GM12878 (cell line): ENCODE results near the gene DMD. TPM values are rescaled to one million over a fixed set of nuclear protein-coding genes. Genes with fewer than 3 reads are reported as not detected.

ENCODE experiments used
- ATAC-seq: fragments of 200-7000 bp; cut with Tn5 transposase; 3 replicates; pipeline ENCODE4 v1.9.1; 2020; ENCODE audit warnings: mild to moderate bottlenecking, moderate library complexity
- BruUV-seq: library from RNA; stranded (reverse); fragments of 400-500 nt; replicated peaks from 2 replicates; lab custom pipeline; 2021; lab: Mats Ljungman, UMichigan
- CTCF ChIA-PET: fragments of 300-600 bp; sonication (Branson Sonifier 250); formaldehyde crosslinking; extraction: SDS; loops from one replicate; lab custom pipeline; 2021; ENCODE audit warnings: inconsistent platforms; lab: Yijun Ruan, JAX
- POLR2A ChIA-PET: fragments of 350-600 bp; formaldehyde crosslinking; extraction: SDS; loops from one replicate; lab custom pipeline; 2021; ENCODE audit warnings: inconsistent platforms; lab: Charles Lee
- RAD21 ChIA-PET: fragments of 300-600 bp; sonication (Branson Sonifier 250); formaldehyde crosslinking; loops from one replicate; lab custom pipeline; 2023; ENCODE audit warnings: antibody characterized with exemption; ENCODE audit not compliant: unreplicated experiment; lab: Charles Lee
- SMC1A ChIA-PET: fragments of 300-600 bp; sonication (Branson Sonifier 250); formaldehyde crosslinking; loops from one replicate; lab custom pipeline; 2023; ENCODE audit not compliant: unreplicated experiment, uncharacterized antibody; lab: Charles Lee
- DNase-seq: peaks from one replicate; pipeline ENCODE4 v3.0.0-alpha.2; 2011; ENCODE audit warnings: low read depth, low spot score
- FAIRE-seq: peaks from 3 replicates; lab custom pipeline; 2011; peaks lifted over from hg19 to GRCh38; lab: Jason Lieb, UNC
- H2AFZ ChIP-seq: 2 replicates; pipeline ENCODE4 v1.6.0; 2011; ENCODE audit warnings: low read depth, low read length, control low read depth; ENCODE audit not compliant: control insufficient read depth
- H3K27ac ChIP-seq: 2 replicates; pipeline ENCODE4 v1.5.1; 2011; ENCODE audit warnings: control low read depth; ENCODE audit not compliant: control insufficient read depth, insufficient read depth
- H3K27me3 ChIP-seq, 2 experiments: replicated peaks in 1 of 2; 2 replicates each; pipeline versions ENCODE4 v1.6.0 to v1.6.1; 2011; ENCODE audit warnings: low read length in 1 of 2; ENCODE audit not compliant: control insufficient read depth in 2 of 2, insufficient read depth in 2 of 2
- H3K36me3 ChIP-seq, 2 experiments: 2 replicates each; pipeline ENCODE4 v1.5.1; 2011; ENCODE audit warnings: low read length in 1 of 2; ENCODE audit not compliant: control insufficient read depth in 2 of 2, insufficient read depth in 2 of 2
- H3K4me1 ChIP-seq: 2 replicates; pipeline ENCODE4 v1.6.1; 2011; ENCODE audit warnings: mild to moderate bottlenecking, low read length, moderate library complexity, mixed read lengths; ENCODE audit not compliant: control insufficient read depth, insufficient read depth
- H3K4me2 ChIP-seq: 2 replicates; pipeline ENCODE4 v1.6.0; 2011; ENCODE audit warnings: control low read depth; ENCODE audit not compliant: control insufficient read depth, insufficient read depth
- H3K4me3 ChIP-seq: fragments of 200-600 bp; sonication (generic); 2 replicates; pipeline ENCODE4 v1.5.1; 2016
- H3K79me2 ChIP-seq: 2 replicates; pipeline ENCODE4 v1.6.0; 2011; ENCODE audit warnings: low read length; ENCODE audit not compliant: control insufficient read depth, insufficient read depth
- H3K9ac ChIP-seq: 2 replicates; pipeline ENCODE4 v1.8.0; 2011; ENCODE audit warnings: low read length, control low read depth, mixed read lengths; ENCODE audit not compliant: control insufficient read depth, insufficient read depth
- H3K9me3 ChIP-seq: replicated peaks from 3 replicates; pipeline ENCODE4 v1.5.1; 2011; ENCODE audit warnings: mild to moderate bottlenecking, low read length; ENCODE audit not compliant: control insufficient read depth, insufficient read depth
- H4K20me1 ChIP-seq: 2 replicates; pipeline ENCODE4 v1.6.0; 2011; ENCODE audit not compliant: control insufficient read depth, insufficient read depth
- BACH1 ChIP-seq: fragments of 450-650 bp; IDR thresholded peaks from 2 replicates; pipeline ENCODE4 v1.6.1; 2017; ENCODE audit warnings: mild to moderate bottlenecking, borderline replicate concordance
- CEBPZ ChIP-seq: fragments of 150-350 bp; IDR thresholded peaks from 2 replicates; pipeline ENCODE4 v1.6.1; 2016; ENCODE audit warnings: low read depth, low read length
- EP300 ChIP-seq, 2 experiments: fragments of 150-350 bp in 1 of 2; IDR thresholded peaks; 2 replicates each; pipeline ENCODE4 v1.6.1; 2011 to 2012; ENCODE audit warnings: low read depth in 2 of 2, low read length in 2 of 2, borderline replicate concordance in 1 of 2, improper control_type of control experiment in 1 of 2, inconsistent platforms in 1 of 2; ENCODE audit not compliant: control insufficient read depth in 1 of 2
- HCFC1 ChIP-seq: fragments of 150-350 bp; IDR thresholded peaks from 2 replicates; pipeline ENCODE4 v1.6.1; 2014; ENCODE audit warnings: low read length
- POU2F2 ChIP-seq: IDR thresholded peaks from 3 replicates; pipeline ENCODE4 v1.6.1; 2011; ENCODE audit warnings: low read depth, mild to moderate bottlenecking, low read length, borderline replicate concordance
- SMC3 ChIP-seq: IDR thresholded peaks from 2 replicates; pipeline ENCODE4 v1.6.1; 2011; ENCODE audit warnings: low read length, improper control_type of control experiment, borderline replicate concordance
- SP1 ChIP-seq: IDR thresholded peaks from one replicate; pipeline ENCODE4 v1.6.1; 2011; ENCODE audit warnings: low read depth, low read length
- ZNF217 ChIP-seq: fragments of 450-650 bp; IDR thresholded peaks from 2 replicates; pipeline ENCODE4 v1.6.1; 2017; ENCODE audit warnings: antibody characterized with exemption, mild to moderate bottlenecking
- ZNF274 ChIP-seq: IDR thresholded peaks from one replicate; pipeline ENCODE4 v1.8.0; 2011; ENCODE audit not compliant: insufficient read length, insufficient read depth
- WGBS: methylation state at CpG from one replicate; pipeline ENCODE4 v1.1.6; 2016; ENCODE audit warnings: low lambda C conversion rate; ENCODE audit not compliant: insufficient replicate concordance, insufficient coverage; ENCODE audit errors: missing lambda C conversion rate; 5-methylcytosine and 5-hydroxymethylcytosine counted together
- in situ Hi-C: fragments of 300-500 bp; cut with MboI; formaldehyde crosslinking; loops from 9 replicates; pipeline ENCODE4 v1.14.3; 2018; ENCODE audit warnings: mixed read lengths
- intact Hi-C: fragments of 100-400 bp; cut with micrococcal nuclease; formaldehyde crosslinking; loops from one replicate; pipeline ENCODE4 v1.14.2; 2022; ENCODE audit not compliant: unreplicated experiment
- polyA plus RNA-seq, 11 experiments: library from polyadenylated mRNA; depleted of rRNA in 4 of 11; unstranded in 6 of 11; stranded (reverse) in 5 of 11; fragments of >200 nt; fragmentation: Nextera tagmentation in 4 of 11; fragmentation: Illumina TruSeq in 1 of 11; extraction: Ambion mirVana in 4 of 11; extraction: Trizol in 1 of 11; gene quantifications; 1 replicate in 1 of 11; 2 replicates in 10 of 11; pipeline versions ENCODE4 v1.2.1 to v1.2.3, GENCODE V29; 2011 to 2016; ENCODE audit warnings: inconsistent platforms in 2 of 11, missing spikeins in 2 of 11, low read depth in 1 of 11
- total RNA-seq, 4 experiments: library from RNA; depleted of rRNA in 3 of 4; stranded (reverse); fragments of >200 nt in 3 of 4; fragmentation: Illumina TruSeq in 1 of 4; extraction: Trizol in 1 of 4; gene quantifications; 2 replicates each; pipeline versions ENCODE4 v1.2.1 to v1.2.3, GENCODE V29; 2013 to 2021

DMD gene
- total and polyA plus RNA-seq, 10 of the 15 experiments (the other 5 are each of a cell fraction or from before 2014, with no cell fraction given) = 1.4 to 24.3 (median 4.3) TPM

- TF ChIP-seq SP1 (no peak), HCFC1 (no peak), EP300 (IDR thresholded peaks at IDR 0.05; ENCODE audit: borderline replicate concordance in 1 of 2, control insufficient read depth in 1 of 2, low read depth in 2 of 2, low read length in 2 of 2) (no peak)
Measured at GRCh38 chrX:31337332-31337731, 1874.0 kb downstream of the DMD start (continued).

DNA sequence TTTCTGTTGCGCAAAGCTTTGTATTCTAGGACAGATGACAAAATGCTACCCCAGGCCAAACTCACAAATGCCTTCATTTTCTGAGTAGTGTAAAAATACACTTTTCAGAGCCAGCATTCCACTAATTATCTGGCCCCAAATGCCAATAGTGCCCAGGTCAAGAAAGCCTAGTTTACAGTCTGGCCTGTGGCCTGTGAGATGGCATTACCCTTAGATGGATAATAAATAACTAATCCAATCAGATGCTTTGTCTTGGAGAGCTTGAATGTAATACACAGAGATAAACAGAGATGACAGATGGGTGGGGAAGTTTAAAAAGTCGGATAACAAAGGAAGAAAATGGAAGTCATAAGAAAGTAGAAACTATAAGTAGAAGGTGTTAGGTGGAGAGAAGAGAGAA lies 1874.9 kb downstream of the DMD start:
- Histone ChIP-seq H2AFZ (no peak overlapping the region), H3K9ac (no peak overlapping the region), H3K4me3 (no peak overlapping the region), H3K79me2 (no peaks in the 10 kb centered on the region), H3K27me3 (no peaks in the 10 kb centered on the region; a peak in 1 of 4 replicates), H3K4me2 (no peak overlapping the region), H3K4me1 (no peaks in the 10 kb centered on the region), H3K9me3 (no peaks in the 10 kb centered on the region), H4K20me1 (no peaks in the 10 kb centered on the region), H3K36me3 (no peaks in the 10 kb centered on the region), H3K27ac (no peak overlapping the region)
- ChIA-PET CTCF (no interaction called here), POLR2A (no interaction called here), SMC1A (no interaction called here), RAD21 (no interaction called here)
- BruUV-seq = no TSS peak
- in situ Hi-C loops = no loop called here
- DNase-seq = no peak
- TF ChIP-seq ZNF217 (no peak), ZNF274 (no peak), SMC3 (no peak), POU2F2 (no peak), CEBPZ (no peak), BACH1 (no peak)
- 57% methylated on average over 2 of the region's 2 CpGs for WGBS
- no peak for ATAC-seq
- no peak for FAIRE-seq
- intact Hi-C loops = no loop called here
